ENCODE data around the gene ATP6V1D.

The ATP6V1D gene

GRCh38 chr14:67389275-67389674 lies 29.7 kb upstream of the ATP6V1D start:
- TF ChIP-seq CTCF (IDR thresholded peaks at IDR 0.05; ENCODE audit: extremely low read depth, insufficient read depth, missing control alignments): no peak
- DNase-seq (ENCODE audit: low spot score): no peak
- in situ Hi-C loops (cut with MboI; ENCODE audit: low pct_unique_long_range_greater_than_20kb, low sequenced_read_pairs, unreplicated experiment): no loop called here

- TF ChIP-seq CTCF (IDR thresholded peaks at IDR 0.05; ENCODE audit: extremely low read depth, insufficient read depth, missing control alignments): no peak
- DNase-seq (ENCODE audit: low spot score): no peak
- in situ Hi-C loops (cut with MboI; ENCODE audit: low pct_unique_long_range_greater_than_20kb, low sequenced_read_pairs, unreplicated experiment): no loop called here
Measured at GRCh38 chr14:67387195-67387594, 27.6 kb upstream of the ATP6V1D start.

GRCh38 chr14:67385618-67386017 lies 26.0 kb upstream of the ATP6V1D start:
- no peak for DNase-seq (ENCODE audit: low spot score)
- TF ChIP-seq CTCF (IDR thresholded peaks at IDR 0.05; ENCODE audit: extremely low read depth, insufficient read depth, missing control alignments): no peak
- in situ Hi-C loops (cut with MboI; ENCODE audit: low pct_unique_long_range_greater_than_20kb, low sequenced_read_pairs, unreplicated experiment): no loop called here

- in situ Hi-C loops (cut with MboI; ENCODE audit: low pct_unique_long_range_greater_than_20kb, low sequenced_read_pairs, unreplicated experiment): no loop called here
- no peak for TF ChIP-seq CTCF (IDR thresholded peaks at IDR 0.05; ENCODE audit: extremely low read depth, insufficient read depth, missing control alignments)
- DNase-seq (ENCODE audit: low spot score): no peak
Measured at GRCh38 chr14:67385120-67385519, 25.5 kb upstream of the ATP6V1D start.

- in situ Hi-C loops (cut with MboI; ENCODE audit: low pct_unique_long_range_greater_than_20kb, low sequenced_read_pairs, unreplicated experiment): no loop called here
- DNase-seq (ENCODE audit: low spot score): no peak
- no peak for TF ChIP-seq CTCF (IDR thresholded peaks at IDR 0.05; ENCODE audit: extremely low read depth, insufficient read depth, missing control alignments)
Measured at GRCh38 chr14:67377916-67378315, 18.3 kb upstream of the ATP6V1D start.

- no peak for TF ChIP-seq CTCF (IDR thresholded peaks at IDR 0.05; ENCODE audit: extremely low read depth, insufficient read depth, missing control alignments)
- in situ Hi-C loops (cut with MboI; ENCODE audit: low pct_unique_long_range_greater_than_20kb, low sequenced_read_pairs, unreplicated experiment): no loop called here
- peak; percentile 27 for DNase-seq (ENCODE audit: low spot score)
Measured at GRCh38 chr14:67373347-67373746, 13.7 kb upstream of the ATP6V1D start.

- in situ Hi-C loops (cut with MboI; ENCODE audit: low pct_unique_long_range_greater_than_20kb, low sequenced_read_pairs, unreplicated experiment): no loop called here
- no peak for TF ChIP-seq CTCF (IDR thresholded peaks at IDR 0.05; ENCODE audit: extremely low read depth, insufficient read depth, missing control alignments)
- DNase-seq (ENCODE audit: low spot score): no peak
Measured at GRCh38 chr14:67372833-67373232, 13.2 kb upstream of the ATP6V1D start.
